GM12801 (cell line): Measurements from ENCODE around the gene UBQLN3.

Source experiments
- TF ChIP-seq, protein P1 (sequence below): IDR thresholded peaks from one replicate; pipeline ENCODE4 v1.5.1; 2011; ENCODE audit warnings: control low read depth; ENCODE audit not compliant: insufficient read length; ENCODE audit errors: extremely low read depth

The UBQLN3 gene

DNA sequence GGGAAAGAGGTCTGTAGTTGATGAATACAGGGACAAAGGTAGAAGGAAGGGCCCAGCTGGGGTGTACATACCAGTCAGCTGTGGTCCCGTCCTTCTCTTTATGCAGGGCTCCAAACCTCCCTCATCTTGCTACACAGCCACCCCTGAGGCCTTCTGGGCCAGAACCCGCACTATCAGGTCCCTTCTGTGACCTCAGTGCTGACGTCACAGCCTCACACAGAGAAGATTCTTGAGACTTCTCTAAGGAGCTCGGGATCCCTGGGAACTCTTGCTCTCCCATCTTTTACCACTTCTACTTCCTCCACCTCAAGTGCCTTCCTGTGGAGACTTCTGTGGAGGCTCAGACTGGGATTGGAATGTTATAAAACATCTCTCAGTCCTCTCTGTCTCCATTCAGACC is at the start of gene UBQLN3:
Gene UBQLN3, minus strand, starts transcription at position 155 of the 400 bp plus-strand sequence. CDS start 399 bp downstream, outside the sequence.
- TF ChIP-seq, protein P1, sequence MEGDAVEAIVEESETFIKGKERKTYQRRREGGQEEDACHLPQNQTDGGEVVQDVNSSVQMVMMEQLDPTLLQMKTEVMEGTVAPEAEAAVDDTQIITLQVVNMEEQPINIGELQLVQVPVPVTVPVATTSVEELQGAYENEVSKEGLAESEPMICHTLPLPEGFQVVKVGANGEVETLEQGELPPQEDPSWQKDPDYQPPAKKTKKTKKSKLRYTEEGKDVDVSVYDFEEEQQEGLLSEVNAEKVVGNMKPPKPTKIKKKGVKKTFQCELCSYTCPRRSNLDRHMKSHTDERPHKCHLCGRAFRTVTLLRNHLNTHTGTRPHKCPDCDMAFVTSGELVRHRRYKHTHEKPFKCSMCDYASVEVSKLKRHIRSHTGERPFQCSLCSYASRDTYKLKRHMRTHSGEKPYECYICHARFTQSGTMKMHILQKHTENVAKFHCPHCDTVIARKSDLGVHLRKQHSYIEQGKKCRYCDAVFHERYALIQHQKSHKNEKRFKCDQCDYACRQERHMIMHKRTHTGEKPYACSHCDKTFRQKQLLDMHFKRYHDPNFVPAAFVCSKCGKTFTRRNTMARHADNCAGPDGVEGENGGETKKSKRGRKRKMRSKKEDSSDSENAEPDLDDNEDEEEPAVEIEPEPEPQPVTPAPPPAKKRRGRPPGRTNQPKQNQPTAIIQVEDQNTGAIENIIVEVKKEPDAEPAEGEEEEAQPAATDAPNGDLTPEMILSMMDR = no peak

DNA sequence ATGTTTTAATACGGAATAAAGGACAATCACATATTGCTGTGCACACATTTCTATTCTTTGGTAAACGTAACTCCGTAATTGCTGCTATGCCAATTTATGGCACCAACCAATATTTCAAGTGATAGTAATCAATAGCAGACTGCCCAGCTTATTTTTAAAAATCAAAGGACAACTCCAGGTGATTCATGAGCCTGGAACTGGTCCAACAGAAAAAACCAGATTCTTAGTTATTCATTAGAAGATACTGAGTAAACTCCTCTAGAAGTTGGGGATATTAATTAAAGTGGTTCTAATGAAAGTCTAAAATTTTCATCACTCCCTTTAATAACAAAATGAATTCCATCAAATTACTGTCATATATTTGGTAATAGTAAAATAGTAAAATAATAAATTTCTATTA is 48.0 kb upstream of the UBQLN3 start:
- TF ChIP-seq, protein P1 = no peak

DNA sequence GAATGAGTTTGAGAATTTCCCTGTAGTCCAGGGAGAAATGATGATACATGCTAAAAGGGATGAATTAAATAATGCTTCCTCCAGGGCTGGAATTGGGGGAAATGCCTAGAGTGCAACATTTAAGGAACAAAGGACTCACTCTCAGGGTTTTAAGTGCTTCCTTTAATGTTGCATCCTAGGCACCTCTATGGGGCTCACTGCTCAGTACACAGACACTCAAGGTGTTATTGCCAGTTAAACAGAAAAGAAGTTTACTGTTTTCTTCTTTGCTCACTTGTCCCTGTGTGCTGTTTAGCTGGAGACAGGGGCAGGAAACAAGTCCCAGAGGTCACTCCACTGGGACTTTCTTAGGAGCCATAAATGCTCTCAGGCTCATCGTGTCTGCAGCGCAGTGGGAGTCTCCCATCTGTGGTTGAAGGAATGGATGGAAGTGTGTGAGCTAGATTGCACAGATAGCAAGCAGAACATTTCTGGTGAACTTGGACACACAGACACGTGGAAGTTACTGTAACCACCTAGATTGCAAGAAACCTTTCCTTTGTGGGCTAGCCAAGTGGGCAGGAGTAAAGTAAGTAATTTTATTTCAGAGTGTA is 46.9 kb upstream of the UBQLN3 start:
- TF ChIP-seq, protein P1 = no peak

DNA sequence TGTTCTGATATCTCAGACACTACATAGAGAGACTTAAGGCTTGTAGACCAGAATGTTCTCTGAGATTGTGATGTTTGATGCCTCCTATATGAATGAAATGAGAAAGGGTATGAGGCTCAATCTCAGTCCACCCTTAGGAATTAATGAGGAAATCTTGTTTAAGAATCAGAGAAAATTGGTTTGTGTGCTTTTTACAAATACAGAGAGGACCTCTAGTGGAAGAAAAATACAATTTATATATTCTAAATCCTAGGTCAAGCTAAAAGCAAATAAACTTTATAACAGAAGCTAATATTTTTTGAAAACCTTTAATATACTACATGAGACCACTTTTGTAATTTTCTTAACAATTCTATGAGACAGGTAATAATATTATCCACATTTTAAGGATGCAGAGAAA is 43.6 kb upstream of the UBQLN3 start:
- TF ChIP-seq, protein P1 = no peak

DNA sequence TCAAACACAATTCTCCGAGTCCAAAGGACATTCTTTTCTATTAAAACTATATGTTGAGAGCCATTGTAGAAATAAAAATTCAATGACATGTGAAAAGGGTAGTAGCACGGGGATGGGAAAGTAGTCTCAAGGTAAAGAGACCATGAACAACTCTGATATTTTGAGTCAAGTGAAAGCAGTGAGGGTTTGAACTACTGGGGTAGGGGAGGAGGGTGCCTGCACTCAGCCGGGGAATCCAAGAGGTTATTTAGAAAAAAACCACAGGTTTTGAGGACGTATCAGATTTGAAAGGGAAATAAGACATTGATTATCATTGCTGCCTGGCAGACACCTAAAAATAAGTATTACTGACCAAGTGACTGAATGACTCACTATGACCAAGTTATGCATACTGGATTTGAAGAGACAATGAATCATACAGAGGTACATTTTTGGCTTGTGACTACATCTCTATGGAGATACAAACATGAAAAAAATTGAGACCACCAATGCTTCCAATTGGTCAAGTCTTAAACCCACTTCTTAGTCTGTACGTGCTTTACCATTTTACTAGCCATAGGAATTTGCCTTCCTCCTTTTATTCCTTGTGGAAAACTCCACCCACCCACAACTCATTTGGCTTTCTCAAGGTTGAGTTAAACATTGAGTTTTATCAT is 40.8 kb upstream of the UBQLN3 start:
- TF ChIP-seq, protein P1 = no peak

DNA sequence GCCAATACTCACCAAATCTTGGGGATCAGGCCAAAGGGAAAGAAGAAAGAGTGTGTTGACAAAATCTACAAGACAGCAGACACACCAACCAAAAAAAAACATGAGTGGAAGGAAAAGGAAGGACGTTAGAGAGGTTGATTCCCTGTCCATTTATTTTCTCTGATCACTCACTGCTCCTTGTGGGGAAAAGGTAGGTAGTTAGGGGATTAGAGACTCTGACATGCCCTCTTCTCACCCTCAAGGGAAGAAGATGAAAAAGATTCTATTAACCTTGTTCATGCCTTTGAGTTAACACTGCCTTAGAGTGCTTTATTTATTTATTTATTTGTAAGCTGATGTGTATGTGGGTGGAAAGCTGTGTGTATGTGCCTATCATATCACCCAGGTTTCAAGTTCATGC is 38.7 kb upstream of the UBQLN3 start, which contains the start of gene OR52H1:
Gene OR52H1, minus strand, starts transcription at position 101 of the 400 bp plus-strand sequence. CDS start 3,035 bp downstream, outside the sequence.
- TF ChIP-seq, protein P1 = no peak

DNA sequence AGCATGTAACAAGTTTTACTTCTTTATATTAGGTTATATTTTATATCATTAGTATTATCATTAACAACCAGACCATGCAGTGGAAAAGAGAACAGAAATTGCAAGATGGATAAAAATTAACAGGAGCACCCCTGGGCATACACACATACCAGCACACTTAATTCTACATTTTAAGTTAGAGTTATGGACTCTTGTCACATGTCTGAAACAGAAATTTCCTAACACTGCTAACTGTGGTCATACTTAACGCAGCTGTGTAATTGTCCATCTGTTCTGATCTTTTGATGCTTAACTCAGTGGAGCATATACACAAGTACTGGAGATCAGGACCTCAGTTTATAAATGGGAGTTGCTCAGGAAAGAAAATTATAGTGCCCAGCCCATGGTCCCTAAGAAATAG is 38.2 kb upstream of the UBQLN3 start:
- TF ChIP-seq, protein P1 = no peak
